Activated naive CD8-positive, alpha-beta T cell (primary cell): Measurements from ENCODE around the gene CCL25.
"Not testable (repeated sequence)": the region's sequence is repeated elsewhere in the genome, so short reads cannot be mapped to it uniquely, and the experiment has no call there.

Experiments
- H3K27ac Mint-ChIP-seq: one replicate; pipeline ENCODE4 v1.8.0; 2021; ENCODE audit warnings: mixed read lengths
- H3K27me3 Mint-ChIP-seq: one replicate; pipeline ENCODE4 v1.8.0; 2021; ENCODE audit warnings: mixed read lengths
- H3K36me3 Mint-ChIP-seq: one replicate; pipeline ENCODE4 v1.8.0; 2021; ENCODE audit warnings: mixed read lengths
- H3K4me1 Mint-ChIP-seq: one replicate; pipeline ENCODE4 v1.8.0; 2021; ENCODE audit warnings: low read depth, mixed read lengths
- H3K4me3 Mint-ChIP-seq: one replicate; pipeline ENCODE4 v1.8.0; 2021; ENCODE audit warnings: mild to moderate bottlenecking, mixed read lengths
- H3K9me3 Mint-ChIP-seq: one replicate; pipeline ENCODE4 v1.8.0; 2021; ENCODE audit warnings: low read depth, mixed read lengths

CCL25 gene

DNA sequence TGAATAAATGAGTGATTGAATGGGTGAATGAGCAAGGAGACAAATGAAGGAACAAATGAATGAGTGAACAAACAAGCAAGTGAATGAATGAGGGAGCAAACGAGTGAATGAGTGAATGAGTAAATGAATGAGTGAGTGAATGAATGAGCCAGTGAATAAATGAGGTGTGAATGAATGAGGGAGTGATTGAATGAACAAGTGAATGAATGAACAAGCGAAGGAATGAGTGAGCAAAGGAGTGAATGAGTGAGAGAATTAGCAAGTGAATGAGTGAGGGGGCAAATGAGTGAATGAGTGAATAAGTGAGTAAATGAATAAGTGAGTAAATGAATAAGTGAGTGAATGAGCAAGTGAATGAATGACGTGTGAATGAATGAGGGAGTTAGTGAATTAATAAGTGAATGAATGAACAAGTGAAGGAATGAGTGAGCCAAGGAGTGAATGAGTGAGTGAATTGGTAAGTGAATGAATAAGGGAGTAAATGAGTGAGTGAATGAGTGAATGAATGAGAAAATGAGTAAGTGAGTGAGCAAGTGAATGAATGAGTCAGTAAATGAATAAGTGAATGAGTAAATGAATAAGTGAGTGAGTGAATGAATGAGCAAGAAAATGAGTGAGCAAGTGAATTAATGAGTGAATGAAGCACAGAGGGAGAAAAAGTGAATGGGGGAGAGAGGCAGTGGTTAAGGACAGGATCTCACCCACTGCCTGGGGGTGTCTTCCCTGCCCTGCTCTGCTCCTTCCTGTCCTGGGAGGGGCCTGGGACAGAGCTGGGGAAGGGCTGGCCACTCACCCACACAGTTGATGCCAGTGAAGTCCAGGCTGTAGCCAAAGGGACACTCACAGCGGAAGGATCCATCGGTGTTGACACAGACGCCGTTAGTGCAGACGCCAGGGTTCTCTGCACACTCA, 36.4 kb downstream of the CCL25 start:
- H3K36me3 Mint-ChIP-seq: no peaks in the 10 kb centered on the region
- H3K27ac Mint-ChIP-seq: no peak overlapping the region
- H3K9me3 Mint-ChIP-seq: no peaks in the 10 kb centered on the region
- no peaks in the 10 kb centered on the region for H3K27me3 Mint-ChIP-seq
- H3K4me1 Mint-ChIP-seq: peaks cover 1% of the 10 kb centered on the region
- no peak overlapping the region for H3K4me3 Mint-ChIP-seq

DNA sequence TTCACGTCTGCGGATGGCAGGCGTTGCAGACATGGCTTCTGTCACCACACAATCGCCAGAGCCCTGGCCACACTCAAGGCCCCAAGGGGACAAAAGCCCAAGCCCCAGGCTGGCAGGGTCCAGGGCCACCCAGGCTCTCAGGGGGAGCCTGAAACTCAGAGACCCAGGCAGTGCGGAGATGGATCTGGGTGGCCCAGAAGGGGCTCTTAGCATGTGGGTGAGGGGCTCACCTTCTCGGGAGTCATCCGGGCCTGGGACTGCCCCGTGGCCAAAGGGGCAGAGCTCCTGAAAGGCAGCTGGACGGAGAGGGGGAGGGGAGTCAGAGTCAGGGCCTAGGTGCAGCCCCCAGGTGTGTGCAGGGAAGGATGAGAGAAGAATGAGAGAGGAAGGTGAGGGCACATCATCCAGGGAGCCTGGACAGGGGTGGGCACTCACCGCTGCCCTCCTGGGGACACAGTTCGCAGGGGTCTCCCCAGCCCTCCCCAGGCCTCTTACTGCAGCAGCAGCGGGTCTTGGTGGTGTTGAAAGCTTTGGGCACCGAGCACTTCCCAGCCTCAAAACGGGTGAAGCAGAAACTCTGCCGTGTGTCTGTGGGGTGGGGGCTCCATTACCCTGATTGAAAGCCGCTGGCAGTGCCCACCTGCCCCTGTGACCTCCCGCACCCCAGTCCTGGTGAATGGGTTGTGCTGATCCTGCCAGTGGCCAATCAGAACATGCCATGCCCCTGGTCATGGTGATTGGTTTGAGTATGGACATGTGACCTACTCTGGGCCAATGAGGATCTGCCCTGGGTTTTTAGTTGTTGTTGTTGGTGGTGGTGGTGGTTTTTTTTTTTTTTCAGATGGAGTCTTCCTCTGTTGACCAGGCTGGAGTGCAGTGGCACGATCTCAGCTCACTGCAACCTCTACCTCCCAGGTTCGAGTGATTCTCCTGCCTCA, 37.4 kb downstream of the CCL25 start:
- peaks cover 1% of the 10 kb centered on the region for H3K4me1 Mint-ChIP-seq
- no peaks in the 10 kb centered on the region for H3K9me3 Mint-ChIP-seq
- no peaks in the 10 kb centered on the region for H3K36me3 Mint-ChIP-seq
- no peak overlapping the region for H3K4me3 Mint-ChIP-seq
- no peaks in the 10 kb centered on the region for H3K27me3 Mint-ChIP-seq
- H3K27ac Mint-ChIP-seq: no peak overlapping the region

GRCh38 chr19:8090950-8091349, 38.4 kb downstream of the CCL25 start:
- no peaks in the 10 kb centered on the region for H3K36me3 Mint-ChIP-seq
- H3K9me3 Mint-ChIP-seq: no peaks in the 10 kb centered on the region
- no peaks in the 10 kb centered on the region for H3K4me1 Mint-ChIP-seq
- no peaks in the 10 kb centered on the region for H3K27me3 Mint-ChIP-seq
- no peak overlapping the region for H3K4me3 Mint-ChIP-seq
- H3K27ac Mint-ChIP-seq: no peak overlapping the region

GRCh38 chr19:8093740-8094139, 41.2 kb downstream of the CCL25 start:
- H3K4me3 Mint-ChIP-seq: no peak overlapping the region
- H3K27me3 Mint-ChIP-seq: no peaks in the 10 kb centered on the region
- no peak overlapping the region for H3K27ac Mint-ChIP-seq
- H3K4me1 Mint-ChIP-seq: no peaks in the 10 kb centered on the region
- no peaks in the 10 kb centered on the region for H3K9me3 Mint-ChIP-seq
- H3K36me3 Mint-ChIP-seq: no peaks in the 10 kb centered on the region

GRCh38 chr19:8094336-8094735, 41.8 kb downstream of the CCL25 start:
- H3K9me3 Mint-ChIP-seq: no peaks in the 10 kb centered on the region
- H3K27ac Mint-ChIP-seq: no peak overlapping the region
- no peaks in the 10 kb centered on the region for H3K27me3 Mint-ChIP-seq
- H3K4me1 Mint-ChIP-seq: no peaks in the 10 kb centered on the region
- H3K4me3 Mint-ChIP-seq: no peak overlapping the region
- no peaks in the 10 kb centered on the region for H3K36me3 Mint-ChIP-seq

DNA sequence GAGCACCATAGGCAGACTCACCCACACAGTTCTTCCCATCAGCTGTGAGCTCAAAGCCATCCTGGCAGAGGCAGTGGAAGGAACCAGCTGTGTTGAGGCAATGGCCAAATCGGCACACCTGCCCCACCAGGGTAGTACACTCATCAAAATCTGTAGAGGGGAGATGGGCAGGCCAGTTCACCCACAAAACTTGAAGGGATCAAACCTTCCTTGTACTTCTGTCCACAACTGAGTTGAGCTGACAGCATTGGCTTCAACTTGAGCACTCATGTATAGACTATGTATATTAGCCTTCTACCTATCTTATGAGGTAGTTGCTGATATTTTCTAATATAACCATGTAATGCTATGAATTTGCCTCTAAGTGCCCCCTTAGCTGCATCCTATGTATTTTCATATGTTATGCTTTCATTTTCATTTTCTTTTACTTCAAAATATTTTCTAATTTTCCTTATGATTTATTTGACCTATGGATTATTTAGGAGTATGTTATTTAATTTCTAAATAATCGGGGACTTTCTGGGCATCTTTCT, 42.9 kb downstream of the CCL25 start:
- Mint-ChIP-seq H3K36me3 (no peaks in the 10 kb centered on the region), H3K4me3 (no peak overlapping the region), H3K9me3 (no peaks in the 10 kb centered on the region), H3K27me3 (no peaks in the 10 kb centered on the region), H3K4me1 (no peaks in the 10 kb centered on the region), H3K27ac (no peak overlapping the region)

DNA sequence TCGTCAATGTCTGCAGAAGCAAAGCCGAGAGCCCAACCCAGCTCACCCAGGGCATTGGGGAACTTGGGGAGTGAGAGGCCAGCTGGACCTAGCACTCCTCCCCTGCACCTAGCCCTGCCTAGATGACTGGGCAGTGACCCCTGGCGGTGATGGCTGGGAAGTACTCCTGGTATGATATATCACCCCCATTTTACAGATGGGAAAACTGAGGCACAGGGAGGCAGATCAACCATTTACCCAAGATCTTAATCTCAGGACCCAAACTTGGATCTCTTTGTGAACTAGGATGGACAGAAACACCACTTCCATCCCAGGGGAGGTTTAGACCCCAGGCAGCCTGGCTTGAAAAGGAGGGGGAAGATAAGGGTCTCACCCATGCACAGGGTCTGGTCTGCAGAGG, 43.5 kb downstream of the CCL25 start:
- no peak overlapping the region for H3K27ac Mint-ChIP-seq
- no peak overlapping the region for H3K4me3 Mint-ChIP-seq
- no peaks in the 10 kb centered on the region for H3K27me3 Mint-ChIP-seq
- H3K36me3 Mint-ChIP-seq: no peaks in the 10 kb centered on the region
- no peaks in the 10 kb centered on the region for H3K4me1 Mint-ChIP-seq
- no peaks in the 10 kb centered on the region for H3K9me3 Mint-ChIP-seq

DNA sequence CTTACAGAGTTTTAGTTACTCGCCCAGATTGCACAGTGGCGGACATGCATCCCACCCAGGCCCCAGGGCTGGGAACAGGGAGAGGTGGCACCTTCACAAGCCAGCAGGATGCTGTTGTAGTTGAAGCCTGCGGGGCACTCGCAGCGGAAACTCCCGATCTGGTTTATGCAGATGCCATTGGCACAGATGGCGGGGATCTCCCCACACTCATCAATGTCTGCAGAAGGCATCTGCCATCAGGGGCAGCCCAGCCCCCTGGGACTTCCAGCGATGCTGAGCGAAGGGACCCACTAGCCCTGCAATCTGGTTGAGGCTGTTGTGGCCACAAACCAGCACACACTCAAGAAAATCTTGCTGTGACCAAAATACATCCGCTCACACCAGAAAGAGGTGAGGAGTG, 44.6 kb downstream of the CCL25 start:
- Mint-ChIP-seq H3K4me1 (no peaks in the 10 kb centered on the region), H3K4me3 (no peak overlapping the region), H3K27me3 (peaks cover 3% of the 10 kb centered on the region), H3K9me3 (no peaks in the 10 kb centered on the region), H3K36me3 (no peaks in the 10 kb centered on the region), H3K27ac (no peak overlapping the region)

DNA sequence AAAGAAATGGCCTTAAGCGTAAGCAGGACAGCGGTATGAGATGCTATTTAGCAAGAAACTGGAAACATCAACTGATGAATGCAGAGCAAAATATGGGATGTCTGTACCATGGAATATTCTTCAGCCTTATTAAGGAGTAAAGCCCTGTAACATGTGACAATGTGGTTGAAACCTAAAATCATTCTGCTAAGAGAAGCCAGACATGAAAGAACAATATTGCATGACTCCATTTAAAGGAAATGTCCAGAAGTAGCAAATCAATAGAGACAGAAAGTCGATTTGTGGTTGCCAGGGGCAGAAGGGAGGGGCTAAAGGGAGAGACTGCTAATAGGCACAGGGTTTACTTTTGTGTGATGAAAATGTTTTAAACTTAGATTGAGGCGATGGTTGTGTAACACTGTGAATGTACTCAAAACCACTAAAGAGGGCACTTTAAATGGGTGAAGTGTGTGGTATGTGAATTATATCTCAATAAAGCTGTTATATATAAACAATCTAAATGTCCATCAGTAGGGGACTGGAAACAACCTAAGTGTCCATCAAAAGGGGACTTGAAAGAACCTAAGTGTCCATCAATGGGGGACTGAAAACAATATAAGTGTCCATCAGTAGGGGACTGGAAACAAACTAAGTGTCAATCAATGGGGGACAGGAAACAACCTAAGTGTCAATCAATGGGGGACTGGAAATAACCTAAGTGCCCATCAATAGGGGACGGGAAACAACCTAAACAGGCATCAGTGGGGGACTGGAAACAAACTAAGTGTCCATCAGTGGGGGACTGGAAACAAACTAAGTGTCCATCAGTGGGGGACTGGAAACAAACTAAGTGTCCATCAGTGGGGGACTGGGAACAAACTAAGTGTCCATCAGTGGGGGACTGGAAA, 45.4 kb downstream of the CCL25 start:
- no peaks in the 10 kb centered on the region for H3K9me3 Mint-ChIP-seq
- H3K27ac Mint-ChIP-seq: no peak overlapping the region
- H3K36me3 Mint-ChIP-seq: no peaks in the 10 kb centered on the region
- no peaks in the 10 kb centered on the region for H3K4me1 Mint-ChIP-seq
- H3K4me3 Mint-ChIP-seq: no peak overlapping the region
- H3K27me3 Mint-ChIP-seq: peaks cover 3% of the 10 kb centered on the region

GRCh38 chr19:8101311-8101710, 48.8 kb downstream of the CCL25 start:
- peaks cover 3% of the 10 kb centered on the region for H3K27me3 Mint-ChIP-seq
- H3K9me3 Mint-ChIP-seq: no peaks in the 10 kb centered on the region
- H3K27ac Mint-ChIP-seq: no peak overlapping the region
- H3K4me3 Mint-ChIP-seq: no peak overlapping the region
- no peaks in the 10 kb centered on the region for H3K4me1 Mint-ChIP-seq
- no peaks in the 10 kb centered on the region for H3K36me3 Mint-ChIP-seq

GRCh38 chr19:8101910-8102309, 49.4 kb downstream of the CCL25 start:
- H3K36me3 Mint-ChIP-seq, H3K27me3 Mint-ChIP-seq, H3K4me3 Mint-ChIP-seq, H3K27ac Mint-ChIP-seq, H3K4me1 Mint-ChIP-seq, H3K9me3 Mint-ChIP-seq: not testable (repeated sequence)

- H3K4me1 Mint-ChIP-seq: no peaks in the 10 kb centered on the region
- no peaks in the 10 kb centered on the region for H3K9me3 Mint-ChIP-seq
- H3K27ac Mint-ChIP-seq: no peak overlapping the region
- H3K4me3 Mint-ChIP-seq: no peak overlapping the region
- H3K27me3 Mint-ChIP-seq: peaks cover 6% of the 10 kb centered on the region
- H3K36me3 Mint-ChIP-seq: no peaks in the 10 kb centered on the region
Measured at GRCh38 chr19:8105471-8105870, 52.9 kb downstream of the CCL25 start.

- H3K36me3 Mint-ChIP-seq: no peaks in the 10 kb centered on the region
- H3K27me3 Mint-ChIP-seq: peaks cover 3% of the 10 kb centered on the region
- H3K27ac Mint-ChIP-seq: no peak overlapping the region
- H3K9me3 Mint-ChIP-seq: no peaks in the 10 kb centered on the region
- H3K4me1 Mint-ChIP-seq: no peaks in the 10 kb centered on the region
- no peak overlapping the region for H3K4me3 Mint-ChIP-seq
Measured at GRCh38 chr19:8107301-8107903, 54.8 kb downstream of the CCL25 start.
